H9 (cell line): Measurements from ENCODE around the gene PTPRR. TPM values are rescaled to one million over a fixed set of nuclear protein-coding genes. Genes with fewer than 3 reads are reported as not detected.
A peak's percentile ranks its signal among the peaks of the same experiment; 100 is the strongest.

Experiments
- DNase-seq: peaks from one replicate; pipeline ENCODE4 v3.0.0-alpha.2; 2017
- H2AFZ ChIP-seq: one replicate; pipeline ENCODE4 v1.6.1; 2013; ENCODE audit warnings: mild to moderate bottlenecking, low read length, control low read depth, moderate library complexity
- H2AK5ac ChIP-seq: 2 replicates; pipeline ENCODE4 v1.6.1; 2013; ENCODE audit warnings: low read length, control low read depth, mixed read lengths; ENCODE audit not compliant: insufficient read length
- H2BK120ac ChIP-seq: one replicate; pipeline ENCODE4 v1.6.1; 2013; ENCODE audit warnings: low read depth, mild to moderate bottlenecking, low read length, control low read depth, inconsistent platforms; ENCODE audit not compliant: poor library complexity, severe bottlenecking
- H2BK12ac ChIP-seq: 2 replicates; pipeline ENCODE4 v1.6.1; 2013; ENCODE audit warnings: low read length, control low read depth, mixed read lengths, low read depth; ENCODE audit not compliant: insufficient read length
- H2BK15ac ChIP-seq: 2 replicates; pipeline ENCODE4 v1.6.1; 2013; ENCODE audit warnings: low read depth, low read length, control low read depth
- H2BK20ac ChIP-seq: one replicate; pipeline ENCODE4 v1.6.1; 2013; ENCODE audit warnings: low read depth, mild to moderate bottlenecking, low read length, control low read depth, inconsistent platforms; ENCODE audit not compliant: poor library complexity, severe bottlenecking
- H2BK5ac ChIP-seq: 2 replicates; pipeline ENCODE4 v1.6.1; 2013; ENCODE audit warnings: low read length, control low read depth, mixed read lengths; ENCODE audit not compliant: insufficient read length
- H3K14ac ChIP-seq: 2 replicates; pipeline ENCODE4 v1.6.1; 2013; ENCODE audit warnings: low read length, control low read depth; ENCODE audit not compliant: insufficient read depth
- H3K18ac ChIP-seq: 2 replicates; pipeline ENCODE4 v1.6.1; 2013; ENCODE audit warnings: low read depth, mild to moderate bottlenecking, mixed read lengths, low read length, control low read depth; ENCODE audit not compliant: insufficient read length
- H3K23ac ChIP-seq: 2 replicates; pipeline ENCODE4 v1.6.1; 2013; ENCODE audit warnings: low read length, control low read depth, mixed read lengths, low read depth; ENCODE audit not compliant: insufficient read length
- H3K23me2 ChIP-seq: 2 replicates; pipeline ENCODE4 v1.6.1; 2013; ENCODE audit warnings: low read depth, mild to moderate bottlenecking, mixed read lengths, low read length, control low read depth; ENCODE audit not compliant: insufficient read length, poor library complexity, severe bottlenecking
- H3K27ac ChIP-seq: 2 replicates; pipeline ENCODE4 v1.5.1; 2013; ENCODE audit warnings: low read length, control low read depth, mixed read lengths, low read depth; ENCODE audit not compliant: insufficient read length
- H3K27me3 ChIP-seq: 2 replicates; pipeline ENCODE4 v1.6.1; 2013; ENCODE audit warnings: low read length, control low read depth, inconsistent platforms; ENCODE audit not compliant: insufficient read depth
- H3K4ac ChIP-seq: 2 replicates; pipeline ENCODE4 v1.6.1; 2013; ENCODE audit warnings: low read depth, mild to moderate bottlenecking, control low read depth, inconsistent platforms, low read length, moderate library complexity
- H3K4me1 ChIP-seq: 2 replicates; pipeline ENCODE4 v1.6.1; 2013; ENCODE audit warnings: low read length, control low read depth, inconsistent platforms; ENCODE audit not compliant: insufficient read depth
- H3K4me2 ChIP-seq: 2 replicates; pipeline ENCODE4 v1.6.1; 2013; ENCODE audit warnings: low read length, control low read depth, mixed read lengths; ENCODE audit not compliant: insufficient read length, insufficient read depth
- H3K56ac ChIP-seq: 2 replicates; pipeline ENCODE4 v1.6.1; 2013; ENCODE audit warnings: low read depth, mild to moderate bottlenecking, mixed read lengths, low read length, control low read depth; ENCODE audit not compliant: insufficient read length
- H3K79me1 ChIP-seq: 2 replicates; pipeline ENCODE4 v1.6.1; 2013; ENCODE audit warnings: low read depth, mild to moderate bottlenecking, moderate library complexity, low read length, control low read depth, inconsistent platforms; ENCODE audit not compliant: insufficient read depth, poor library complexity, severe bottlenecking
- H3K79me2 ChIP-seq: 2 replicates; pipeline ENCODE4 v1.6.1; 2013; ENCODE audit warnings: low read length, control low read depth, inconsistent platforms; ENCODE audit not compliant: insufficient read depth
- H3K9ac ChIP-seq: 2 replicates; pipeline ENCODE4 v1.6.1; 2013; ENCODE audit warnings: low read length, control low read depth, mixed read lengths; ENCODE audit not compliant: insufficient read length; ENCODE audit errors: extremely low read depth
- H3K9me3 ChIP-seq: one replicate; pipeline ENCODE4 v1.6.1; 2013; ENCODE audit warnings: low read depth, low read length, inconsistent platforms; ENCODE audit not compliant: control insufficient read depth
- H3T11ph ChIP-seq: one replicate; pipeline ENCODE4 v1.6.1; 2013; ENCODE audit warnings: mild to moderate bottlenecking, low read length, control low read depth, inconsistent platforms
- H4K20me1 ChIP-seq: one replicate; pipeline ENCODE4 v1.6.1; 2013; ENCODE audit not compliant: control insufficient read depth, insufficient read length, insufficient read depth
- H4K5ac ChIP-seq: 2 replicates; pipeline ENCODE4 v1.6.1; 2013; ENCODE audit warnings: low read depth, mild to moderate bottlenecking, mixed read lengths, low read length, control low read depth; ENCODE audit not compliant: insufficient read length
- H4K8ac ChIP-seq: replicated peaks from 2 replicates; pipeline ENCODE4 v1.6.1; 2013; ENCODE audit warnings: low read length, control low read depth, mixed read lengths, low read depth; ENCODE audit not compliant: insufficient read length
- H4K91ac ChIP-seq: 2 replicates; pipeline ENCODE4 v1.6.1; 2013; ENCODE audit warnings: low read depth, mild to moderate bottlenecking, moderate library complexity, mixed read lengths, low read length, control low read depth; ENCODE audit not compliant: insufficient read length
- H3K27ac Mint-ChIP-seq, 3 experiments: 2 replicates in 2 of 3; 3 replicates in 1 of 3; pipeline ENCODE4 v1.8.0; 2020 to 2021; ENCODE audit warnings: mixed read lengths in 3 of 3, mild to moderate bottlenecking in 1 of 3, moderate library complexity in 1 of 3
- H3K27me3 Mint-ChIP-seq: 2 replicates; pipeline ENCODE4 v1.8.0; 2021; ENCODE audit warnings: low read depth, mild to moderate bottlenecking, moderate library complexity, mixed read lengths
- H3K36me3 Mint-ChIP-seq, 3 experiments: 2 replicates in 2 of 3; 3 replicates in 1 of 3; pipeline ENCODE4 v1.8.0; 2020 to 2021; ENCODE audit warnings: low read depth in 3 of 3, mixed read lengths in 3 of 3; ENCODE audit not compliant: insufficient read depth in 1 of 3
- H3K4me1 Mint-ChIP-seq, 2 experiments: 2 replicates each; pipeline ENCODE4 v1.8.0; 2020; ENCODE audit warnings: mixed read lengths in 2 of 2
- H3K4me3 Mint-ChIP-seq, 2 experiments: 2 replicates in 1 of 2; 3 replicates in 1 of 2; pipeline ENCODE4 v1.8.0; 2020 to 2021; ENCODE audit warnings: mild to moderate bottlenecking in 2 of 2, mixed read lengths in 2 of 2, moderate library complexity in 1 of 2
- H3K9me3 Mint-ChIP-seq, 2 experiments: 2 replicates in 1 of 2; 3 replicates in 1 of 2; pipeline ENCODE4 v1.8.0; 2020; ENCODE audit warnings: mild to moderate bottlenecking in 2 of 2, mixed read lengths in 2 of 2, moderate library complexity in 1 of 2
- WGBS: extraction: QIAGEN DNeasy Blood & Tissue Kit; methylation state at CpG from one replicate; pipeline ENCODE4 v1.1.7; 2013; ENCODE audit warnings: missing lambda C conversion rate, low lambda C conversion rate, mixed read lengths; ENCODE audit not compliant: insufficient read length; ENCODE audit errors: extremely low coverage; 5-methylcytosine and 5-hydroxymethylcytosine counted together
- total RNA-seq: library from RNA; stranded (reverse); gene quantifications from 2 replicates; pipeline ENCODE4 v1.2.1, GENCODE V29; 2021
- TF ChIP-seq, protein P1 (sequence below): fragments of 200-600 bp; sonication (generic); conservative IDR thresholded peaks from 3 replicates; pipeline ENCODE4 v1.8.0; 2021; ENCODE audit warnings: antibody characterized with exemption, mild to moderate bottlenecking

PTPRR gene
- total RNA-seq, 1 experiment from 2014 or later: 0.22 TPM

DNA sequence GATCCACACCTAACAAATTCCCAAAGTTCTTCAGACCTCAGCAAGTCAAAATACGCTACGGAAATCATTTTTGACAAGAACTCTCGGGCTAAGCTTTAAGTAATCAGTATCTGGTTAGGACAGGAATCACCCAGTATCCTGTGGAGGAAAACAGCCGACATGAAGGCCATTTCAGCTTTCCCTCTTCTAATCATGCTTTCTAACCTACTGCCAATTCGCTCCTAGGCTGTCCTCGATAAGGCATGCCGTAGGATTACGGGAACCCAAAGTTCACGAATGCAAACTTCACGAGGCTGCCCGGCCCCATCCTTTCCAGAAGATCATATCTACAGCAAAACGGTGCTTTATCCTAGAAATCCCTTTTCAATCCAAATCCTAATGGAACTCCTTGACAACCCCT, 201.5 kb downstream of the PTPRR start:
- H2BK120ac ChIP-seq: no peak overlapping the region
- H3K9me3 ChIP-seq: no peaks in the 10 kb centered on the region
- no peak overlapping the region for H2BK12ac ChIP-seq
- H3K27ac ChIP-seq: no peak overlapping the region
- H2BK5ac ChIP-seq: no peak overlapping the region
- no peak overlapping the region for H4K5ac ChIP-seq
- no peak overlapping the region for H3K18ac ChIP-seq
- Mint-ChIP-seq H3K4me3 (no peak overlapping the region), H3K27me3 (no peaks in the 10 kb centered on the region), H3K27ac (no peak overlapping the region), H3K4me1 (peaks cover 32 to 41% of the 10 kb centered on the region in 2 experiments), H3K36me3 (no peaks in the 10 kb centered on the region), H3K9me3 (no peaks in the 10 kb centered on the region; a peak in 1 of 5 replicates)
- H3K4ac ChIP-seq: no peak overlapping the region
- peak; percentile 31 for DNase-seq
- H3T11ph ChIP-seq: no peak overlapping the region
- H2AFZ ChIP-seq: no peak overlapping the region
- WGBS: no CpG with 5 or more reads among the region's 12 CpGs
- H3K27me3 ChIP-seq: no peaks in the 10 kb centered on the region
- H3K23me2 ChIP-seq: peaks cover 3% of the 10 kb centered on the region
- no peak overlapping the region for H3K4me2 ChIP-seq
- no peak overlapping the region for H3K14ac ChIP-seq
- H2BK20ac ChIP-seq: no peak overlapping the region
- H3K79me1 ChIP-seq: no peaks in the 10 kb centered on the region
- no peak overlapping the region for H4K91ac ChIP-seq
- no peaks in the 10 kb centered on the region for H4K20me1 ChIP-seq
- no peak overlapping the region for H3K56ac ChIP-seq
- H3K79me2 ChIP-seq: no peaks in the 10 kb centered on the region
- H2BK15ac ChIP-seq: no peak overlapping the region
- no peak overlapping the region for H2AK5ac ChIP-seq
- no peak overlapping the region for H3K9ac ChIP-seq
- no peak overlapping the region for H4K8ac ChIP-seq
- no peak overlapping the region for H3K23ac ChIP-seq
- TF ChIP-seq, protein P1, sequence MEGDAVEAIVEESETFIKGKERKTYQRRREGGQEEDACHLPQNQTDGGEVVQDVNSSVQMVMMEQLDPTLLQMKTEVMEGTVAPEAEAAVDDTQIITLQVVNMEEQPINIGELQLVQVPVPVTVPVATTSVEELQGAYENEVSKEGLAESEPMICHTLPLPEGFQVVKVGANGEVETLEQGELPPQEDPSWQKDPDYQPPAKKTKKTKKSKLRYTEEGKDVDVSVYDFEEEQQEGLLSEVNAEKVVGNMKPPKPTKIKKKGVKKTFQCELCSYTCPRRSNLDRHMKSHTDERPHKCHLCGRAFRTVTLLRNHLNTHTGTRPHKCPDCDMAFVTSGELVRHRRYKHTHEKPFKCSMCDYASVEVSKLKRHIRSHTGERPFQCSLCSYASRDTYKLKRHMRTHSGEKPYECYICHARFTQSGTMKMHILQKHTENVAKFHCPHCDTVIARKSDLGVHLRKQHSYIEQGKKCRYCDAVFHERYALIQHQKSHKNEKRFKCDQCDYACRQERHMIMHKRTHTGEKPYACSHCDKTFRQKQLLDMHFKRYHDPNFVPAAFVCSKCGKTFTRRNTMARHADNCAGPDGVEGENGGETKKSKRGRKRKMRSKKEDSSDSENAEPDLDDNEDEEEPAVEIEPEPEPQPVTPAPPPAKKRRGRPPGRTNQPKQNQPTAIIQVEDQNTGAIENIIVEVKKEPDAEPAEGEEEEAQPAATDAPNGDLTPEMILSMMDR: no peak
- H3K4me1 ChIP-seq: peaks cover 12% of the 10 kb centered on the region
